WTC11 (cell line): Measurements from ENCODE around the gene TANC1.

Experiments used
- JUN ChIP-seq: sonication (generic); formaldehyde crosslinking; IDR thresholded peaks from 2 replicates; pipeline ENCODE4 v1.8.0; 2023; ENCODE audit warnings: mild to moderate bottlenecking, missing genetic modification reagents
- TEAD4 ChIP-seq: sonication (generic); formaldehyde crosslinking; IDR thresholded peaks from 2 replicates; pipeline ENCODE4 v1.8.0; 2022; ENCODE audit warnings: mild to moderate bottlenecking, missing genetic modification reagents
- ZNF121 ChIP-seq: sonication (generic); formaldehyde crosslinking; IDR thresholded peaks from 2 replicates; pipeline ENCODE4 v1.8.0; 2023; ENCODE audit warnings: missing genetic modification reagents
- TF ChIP-seq, protein P1 (sequence below): sonication (generic); formaldehyde crosslinking; IDR thresholded peaks from 2 replicates; pipeline ENCODE4 v1.8.1; 2022; ENCODE audit warnings: mild to moderate bottlenecking, moderate library complexity, missing genetic modification reagents

DNA sequence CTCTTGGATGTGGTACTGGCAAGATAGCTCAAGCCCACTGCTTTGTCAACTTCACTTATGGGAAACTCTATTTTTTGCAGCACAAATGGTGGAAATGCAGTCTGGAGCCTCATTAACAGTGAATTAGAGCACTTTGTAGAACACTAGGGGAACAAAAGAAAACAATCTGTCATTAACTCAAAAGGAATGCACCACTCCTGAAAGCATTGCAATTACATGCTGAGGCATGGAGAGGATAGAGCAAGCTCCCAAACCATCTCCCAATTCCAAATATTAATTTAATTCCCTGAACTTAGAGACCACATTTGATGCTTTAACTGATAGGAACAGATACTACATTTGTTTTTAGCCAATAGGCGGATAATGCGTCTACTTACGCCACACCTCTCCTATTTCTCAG is 32.8 kb upstream of the TANC1 start:
- no peak for TF ChIP-seq JUN (CRISPR knock-in tag)
- TF ChIP-seq ZNF121 = no peak
- no peak for TF ChIP-seq TEAD4
- TF ChIP-seq, protein P1, sequence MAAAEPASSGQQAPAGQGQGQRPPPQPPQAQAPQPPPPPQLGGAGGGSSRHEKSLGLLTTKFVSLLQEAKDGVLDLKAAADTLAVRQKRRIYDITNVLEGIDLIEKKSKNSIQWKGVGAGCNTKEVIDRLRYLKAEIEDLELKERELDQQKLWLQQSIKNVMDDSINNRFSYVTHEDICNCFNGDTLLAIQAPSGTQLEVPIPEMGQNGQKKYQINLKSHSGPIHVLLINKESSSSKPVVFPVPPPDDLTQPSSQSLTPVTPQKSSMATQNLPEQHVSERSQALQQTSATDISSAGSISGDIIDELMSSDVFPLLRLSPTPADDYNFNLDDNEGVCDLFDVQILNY (CRISPR knock-in tag) = no peak
